GM18867 (cell line): ENCODE data around the gene SYT5.
"Not testable (repeated sequence)": the region's sequence is repeated elsewhere in the genome, so short reads cannot be mapped to it uniquely, and the experiment has no call there.

Experiments
- ATAC-seq: cut with Tn5 transposase; IDR thresholded peaks from one replicate; pipeline ENCODE4 v1.9.1; 2021; ENCODE audit warnings: mild to moderate bottlenecking, moderate library complexity; ENCODE audit not compliant: unreplicated experiment

The SYT5 gene

DNA sequence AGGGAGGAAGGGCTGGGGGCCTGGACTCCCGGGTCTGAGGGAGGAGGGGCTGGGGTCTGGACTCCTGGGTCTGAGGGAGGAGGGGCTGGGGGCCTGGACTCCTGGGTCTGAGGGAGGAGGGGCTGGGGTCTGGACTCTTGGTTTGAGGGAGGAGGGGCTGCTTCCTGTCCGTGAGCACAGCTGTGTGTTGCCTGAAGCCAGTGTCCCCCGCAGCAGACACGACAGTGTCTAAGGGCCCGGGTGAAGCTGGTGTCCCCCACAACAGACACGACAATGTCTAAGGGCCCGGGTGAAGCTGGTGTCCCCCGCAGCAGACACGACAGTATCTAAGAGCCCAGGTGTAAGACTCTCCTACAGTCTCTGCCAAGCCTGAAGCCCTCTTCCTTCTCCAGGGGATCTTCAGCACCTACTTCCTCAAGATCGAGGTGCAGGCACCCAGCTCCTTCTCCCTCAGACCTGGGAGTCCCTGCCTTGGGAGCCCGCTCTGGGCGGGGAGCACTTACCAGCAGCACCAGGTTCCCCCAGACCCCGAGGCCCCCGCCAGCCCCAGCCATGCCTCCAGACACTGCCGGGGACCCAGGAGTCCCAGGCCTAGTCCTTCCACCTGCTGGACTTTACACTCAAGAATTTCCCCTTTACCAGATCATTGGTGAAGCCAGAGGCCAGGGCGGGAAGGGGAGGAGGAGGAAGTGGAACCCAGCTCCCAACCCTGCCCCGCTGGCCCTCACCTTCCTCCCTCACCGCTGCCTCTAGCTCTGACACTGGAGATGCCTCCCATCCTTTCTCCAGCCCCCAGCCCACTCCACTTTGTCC is 29.0 kb upstream of the SYT5 start, which contains the start of gene PTPRH:
Gene PTPRH, minus strand, starts transcription at position 622 of the 813 bp plus-strand sequence. Its CDS starts 68 bp downstream, at position 554.
- ATAC-seq: no peak

DNA sequence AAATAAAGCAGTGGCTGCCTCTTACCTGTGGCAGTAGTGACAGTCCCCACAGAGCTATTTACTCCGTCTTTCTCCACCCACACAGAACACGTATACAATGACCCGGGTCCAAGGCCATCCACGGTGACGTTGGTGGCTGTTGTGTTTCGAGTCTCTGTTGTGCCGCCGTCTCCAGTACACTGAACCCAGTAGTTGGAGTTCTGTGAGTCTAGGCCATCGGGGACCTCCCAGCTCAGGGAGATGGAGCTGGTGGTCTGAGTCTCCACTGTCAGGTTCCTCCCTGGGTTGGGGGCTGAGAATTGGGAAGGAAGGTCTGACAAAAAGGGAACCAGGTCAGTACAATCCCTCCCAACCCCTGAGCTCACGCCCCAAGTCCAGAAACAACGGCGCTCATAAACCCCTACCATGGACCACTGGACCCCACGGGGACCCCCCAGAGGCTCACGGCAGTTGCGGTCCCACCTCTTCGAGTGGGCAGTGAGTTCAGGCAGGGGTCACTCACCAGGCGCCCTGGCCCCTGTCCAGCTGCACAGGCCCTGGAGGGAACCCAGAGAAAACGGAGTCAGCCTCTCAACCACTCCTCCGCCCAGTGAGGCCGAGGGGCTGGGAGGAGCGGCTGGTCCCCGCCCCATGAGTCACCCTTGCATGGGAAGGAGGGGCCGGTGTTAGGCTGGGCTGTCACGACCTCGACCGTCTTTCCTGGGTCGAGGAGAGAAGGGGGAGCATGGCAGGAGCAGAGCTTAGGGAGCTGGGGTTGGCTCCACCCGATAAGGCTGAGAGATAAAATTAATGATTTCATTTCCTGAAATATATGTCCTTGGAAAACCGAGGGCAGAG is 26.8 kb upstream of the SYT5 start:
- ATAC-seq: no peak

- not testable (repeated sequence) for ATAC-seq
These were observed 22.1 kb upstream of the SYT5 start for GRCh38 chr19:55202199-55202598.

GRCh38 chr19:55199620-55200204 is 19.6 kb upstream of the SYT5 start:
- ATAC-seq: no peak

GRCh38 chr19:55198651-55199050 is 18.6 kb upstream of the SYT5 start:
- ATAC-seq: no peak

DNA sequence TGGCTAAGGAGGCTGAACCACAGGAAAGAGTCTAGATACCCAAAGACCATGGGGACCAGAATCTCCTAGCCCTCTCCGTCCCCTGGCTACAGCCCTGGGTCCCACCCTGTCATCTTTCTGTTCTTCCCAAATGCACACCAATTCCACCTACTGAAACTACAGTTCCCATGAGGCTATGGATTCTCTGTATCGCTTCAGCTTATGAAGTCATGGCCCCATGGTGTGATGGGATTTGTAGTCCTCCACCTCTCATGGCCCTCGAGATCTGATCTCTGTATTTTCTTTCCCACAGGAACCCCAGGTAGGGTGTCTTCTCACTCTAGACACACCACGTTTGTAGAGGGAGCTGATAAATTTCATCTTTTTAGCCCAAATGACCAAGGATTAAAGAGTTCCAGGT is 17.4 kb upstream of the SYT5 start:
- no peak for ATAC-seq

- ATAC-seq: no peak
These were observed 16.7 kb upstream of the SYT5 start for GRCh38 chr19:55196803-55197202.

DNA sequence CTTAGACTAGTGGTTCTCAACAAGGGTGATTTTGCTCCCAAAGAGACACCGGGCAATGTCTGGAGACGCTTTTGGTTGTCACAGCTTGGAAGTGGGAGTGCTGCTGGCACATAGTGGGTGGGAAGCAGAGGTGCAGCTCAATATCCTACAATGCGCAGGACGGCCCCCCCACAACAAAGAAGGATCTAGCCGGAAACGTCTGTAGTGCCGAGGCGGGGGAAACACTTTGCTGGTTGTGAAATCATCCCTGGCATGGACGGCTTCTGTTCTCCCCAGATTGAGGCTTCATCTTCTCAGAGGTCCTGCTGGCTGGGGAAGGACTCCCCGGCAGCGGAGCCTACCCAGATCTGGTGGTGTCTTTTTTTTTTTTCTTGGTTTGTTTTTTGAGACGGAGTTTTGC is 13.4 kb upstream of the SYT5 start:
- ATAC-seq: no peak

- ATAC-seq: no peak
These were observed 9.3 kb upstream of the SYT5 start for GRCh38 chr19:55189403-55189835.

DNA sequence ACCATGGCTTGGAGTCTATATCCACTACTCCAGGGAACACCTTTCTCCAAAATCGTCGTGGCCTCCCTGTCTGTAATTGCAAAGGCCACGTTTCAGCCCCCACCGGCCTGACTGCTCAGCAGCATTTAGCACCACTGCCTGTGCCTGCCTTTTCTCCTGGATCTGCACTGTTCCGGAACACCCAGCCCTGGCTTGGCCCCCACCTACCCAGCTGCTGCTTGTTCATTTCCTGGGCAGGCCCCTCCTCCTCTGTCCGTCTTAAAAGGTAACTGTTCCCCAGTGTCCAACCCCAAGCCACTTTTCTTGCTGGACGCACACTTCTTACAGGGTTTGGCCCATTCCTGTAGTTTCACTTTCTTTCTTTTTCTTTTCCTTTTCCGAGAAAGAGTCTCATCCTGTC is 8.5 kb upstream of the SYT5 start:
- no peak for ATAC-seq

- ATAC-seq: no peak
These were observed 6.0 kb upstream of the SYT5 start for GRCh38 chr19:55186080-55186479.

DNA sequence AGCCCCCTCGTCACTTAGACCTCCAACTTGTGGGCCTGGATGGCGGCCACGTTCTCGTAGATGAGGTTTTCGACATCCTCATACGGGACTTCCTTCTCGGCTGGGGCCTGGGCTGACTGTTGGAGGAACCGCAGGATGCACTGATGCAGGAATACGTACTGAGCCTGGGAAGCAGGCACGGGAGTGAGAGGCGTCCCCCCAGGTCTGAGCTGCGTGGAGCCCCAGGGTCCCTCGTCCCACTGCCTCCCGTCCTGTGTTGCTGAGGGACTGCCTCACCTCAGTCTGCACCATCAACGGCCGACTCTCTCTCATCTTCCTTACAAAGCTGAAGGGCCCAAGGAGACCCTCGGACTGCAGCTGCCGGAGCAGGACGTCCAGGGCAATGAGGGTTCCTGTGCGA is 1.7 kb upstream of the SYT5 start:
- ATAC-seq: no peak

GRCh38 chr19:55178781-55179599 is 1.1 kb downstream of the SYT5 start:
- peak; percentile 76 for ATAC-seq

GRCh38 chr19:55176076-55176475 is 4.0 kb downstream of the SYT5 start:
- no peak for ATAC-seq

DNA sequence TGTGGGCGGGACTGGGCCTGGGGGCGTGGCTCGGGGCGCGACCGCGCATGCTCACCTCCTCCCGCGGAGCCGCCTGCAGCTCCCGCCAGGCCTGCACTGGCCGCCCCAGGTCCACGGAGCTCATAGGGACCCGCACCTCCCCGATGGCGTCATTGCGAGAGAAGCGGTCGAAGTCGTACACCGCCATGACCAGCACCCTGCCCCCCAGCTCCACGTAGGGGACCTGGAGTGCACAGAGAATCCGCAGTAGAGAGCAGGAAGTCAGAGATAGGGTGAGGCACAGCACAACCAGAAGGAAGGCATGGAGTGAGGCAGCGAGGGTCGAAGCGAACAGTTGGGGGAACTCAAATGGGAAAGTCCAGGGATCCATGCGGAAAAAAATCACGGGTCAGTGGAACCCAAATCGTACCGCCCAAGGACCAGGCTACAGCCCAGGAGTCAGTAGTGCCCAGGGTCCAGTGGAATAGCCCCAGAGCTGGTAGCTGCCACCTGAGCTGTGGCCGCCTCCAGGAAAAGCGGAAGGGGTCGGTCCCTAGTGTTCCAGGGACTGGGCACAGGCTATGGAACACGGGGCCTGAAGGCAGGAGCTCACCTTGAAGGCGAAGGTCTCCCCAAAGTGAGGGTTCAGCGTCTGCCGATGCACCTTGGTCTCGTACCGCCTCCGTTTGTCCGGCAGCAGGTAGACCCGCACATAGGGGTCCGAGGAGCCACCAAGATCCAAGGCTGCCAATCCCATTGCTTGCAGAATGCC is 4.8 kb downstream of the SYT5 start:
- ATAC-seq: no peak

DNA sequence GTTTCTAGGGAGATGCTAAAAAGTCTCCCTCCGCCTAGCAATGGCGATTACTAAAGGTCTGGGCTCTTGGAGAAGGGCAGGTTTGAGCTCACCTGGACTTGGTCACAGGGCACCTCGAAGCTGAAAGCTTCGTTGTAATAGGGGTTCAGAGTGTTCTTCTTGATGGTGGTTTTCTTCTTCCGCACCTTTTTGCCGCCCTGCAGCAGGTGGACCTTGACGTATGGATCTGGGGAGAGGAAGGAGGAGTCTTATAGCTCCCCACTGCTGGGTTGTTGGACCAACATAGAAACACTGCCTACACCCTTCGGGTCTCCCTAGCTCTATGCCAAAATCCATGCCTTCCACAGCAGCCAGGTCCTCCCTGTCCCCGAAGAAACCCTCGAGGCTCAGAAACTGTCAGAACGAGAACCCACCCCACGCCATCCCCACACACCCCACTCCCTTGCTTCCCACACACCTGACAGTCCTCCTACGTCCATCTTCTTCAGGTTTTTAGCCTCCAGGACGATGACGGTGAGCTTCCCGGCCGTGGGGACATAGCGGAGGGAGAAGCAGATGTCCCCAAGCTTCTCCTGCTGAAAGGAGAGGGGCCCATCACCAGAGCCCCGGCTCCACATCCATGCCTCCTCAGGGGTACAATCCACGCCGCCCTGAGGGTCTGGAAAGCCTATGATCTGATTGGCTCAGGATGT is 5.5 kb downstream of the SYT5 start:
- no peak for ATAC-seq

DNA sequence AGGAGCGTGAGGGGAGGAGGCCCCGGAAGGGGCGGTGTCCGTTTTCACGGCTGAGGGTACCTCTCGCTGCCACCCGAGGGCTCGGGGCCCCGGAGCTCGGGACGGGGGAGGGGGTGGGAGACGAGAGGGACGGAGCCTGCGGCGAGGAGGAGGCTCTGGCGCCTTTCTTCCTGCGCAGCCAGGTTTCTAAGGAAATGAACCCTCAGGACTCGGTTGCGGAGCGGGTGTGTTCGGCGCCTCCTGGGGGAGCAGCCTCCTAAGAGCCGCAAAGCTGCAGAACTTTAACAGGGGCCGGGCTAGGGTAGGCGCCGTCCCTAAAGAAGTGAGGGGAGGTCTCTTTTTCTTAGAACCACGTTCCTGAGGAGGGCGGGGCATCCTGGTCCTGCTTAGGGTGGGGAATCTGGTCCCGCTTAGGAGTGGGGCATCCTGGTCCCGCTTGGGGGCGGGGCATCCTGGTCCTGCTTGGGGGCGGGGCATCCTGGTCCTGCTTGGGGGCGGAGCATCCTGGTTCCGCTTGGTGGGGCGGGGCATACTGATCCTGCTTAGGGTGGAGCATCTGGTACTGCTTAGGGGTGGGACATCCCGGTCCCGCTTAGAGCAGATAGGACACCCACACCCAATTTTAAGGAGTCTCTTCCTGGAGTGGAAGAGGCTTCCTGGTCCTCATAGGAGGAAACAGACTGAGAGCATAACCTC is 6.2 kb downstream of the SYT5 start:
- no peak for ATAC-seq

GRCh38 chr19:55173186-55173713 is 6.8 kb downstream of the SYT5 start:
- no peak for ATAC-seq

DNA sequence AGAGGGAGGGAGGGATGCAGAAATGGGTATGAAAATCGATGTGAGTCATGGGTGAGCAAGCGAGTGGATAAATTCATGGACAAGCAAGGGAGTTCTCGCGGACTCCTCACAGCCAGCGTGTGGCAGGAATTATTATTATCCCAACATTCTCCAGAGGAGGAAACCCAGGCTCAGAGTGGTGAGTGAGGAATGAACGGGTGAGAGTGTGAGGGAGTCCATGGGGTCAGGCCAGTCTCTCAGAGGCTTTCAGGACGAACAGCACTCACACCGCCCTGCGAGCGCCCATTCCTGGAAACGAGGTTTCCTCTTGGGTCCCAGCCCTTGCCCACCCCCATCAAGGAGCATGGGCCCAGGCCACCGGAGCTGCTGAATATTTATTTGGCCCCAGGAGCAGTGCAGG is 7.3 kb downstream of the SYT5 start:
- no peak for ATAC-seq
